Stimulated activated CD4-positive, alpha-beta T cell treated with anti-CD3 and anti-CD28 coated beads, Interleukin-4, amount 100 ng/mL, for 4 hours (primary cell): ENCODE results near the gene NR1D1.
A peak's percentile ranks its signal among the peaks of the same experiment; 100 is the strongest.

ENCODE experiments used
- DNase-seq, 2 experiments: peaks; one replicate each; pipeline ENCODE4 v3.0.0-alpha.2; 2020

Gene NR1D1

DNA sequence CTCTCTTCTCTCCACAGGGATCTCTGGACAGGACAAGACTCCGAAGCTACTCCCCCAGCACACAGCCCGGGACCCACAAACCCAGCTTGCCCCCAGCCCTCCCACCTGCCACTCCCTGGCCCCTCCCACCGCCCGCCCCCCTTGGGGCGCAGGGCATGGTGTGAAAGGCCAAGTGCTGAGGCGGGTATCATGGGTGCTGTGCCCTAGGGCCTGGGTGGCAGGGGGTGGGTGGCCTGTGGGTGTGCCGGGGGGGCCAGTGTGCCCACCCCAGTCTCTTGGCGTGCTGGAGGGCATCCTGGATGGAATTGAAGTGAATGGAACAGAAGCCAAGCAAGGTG lies 26.2 kb downstream of the NR1D1 start:
- no peak for DNase-seq

DNA sequence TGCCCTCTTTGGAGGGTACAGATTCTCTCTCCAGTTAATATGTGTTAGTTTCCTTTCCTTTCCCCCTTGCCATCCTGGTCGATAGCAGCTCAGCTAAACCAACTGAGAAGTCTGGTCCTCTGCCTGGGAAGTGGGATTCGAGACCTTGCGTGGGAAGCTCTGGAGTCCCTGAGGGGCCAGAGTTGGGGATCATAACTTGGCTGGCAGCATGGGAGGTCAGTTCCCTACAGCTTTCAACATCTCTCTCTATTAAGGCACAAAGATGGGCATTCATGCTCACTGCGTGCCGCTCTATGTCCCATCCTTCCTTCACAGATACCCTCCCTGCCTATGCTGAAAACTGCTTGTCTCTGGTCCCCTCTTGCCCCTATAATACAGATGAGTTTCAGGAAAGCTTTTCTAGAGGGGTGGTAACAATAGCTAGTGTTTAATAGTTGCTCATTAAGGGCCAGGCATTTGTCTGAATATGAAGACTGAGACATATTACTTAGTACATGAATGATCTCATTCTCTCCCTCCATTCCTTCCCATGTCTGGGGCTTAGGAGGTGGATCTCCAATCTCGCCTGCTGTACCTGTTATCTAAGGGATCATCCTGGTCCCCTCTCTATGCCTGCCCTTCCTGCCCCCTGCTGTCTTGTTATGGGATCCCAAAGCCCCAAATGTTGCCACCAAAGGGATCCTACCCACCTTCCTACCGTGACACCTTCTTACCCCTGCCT lies 26.8 kb downstream of the NR1D1 start:
- DNase-seq: no peak

- DNase-seq: no peak
Measured at GRCh38 chr17:40072735-40073346, 27.5 kb downstream of the NR1D1 start.

DNA sequence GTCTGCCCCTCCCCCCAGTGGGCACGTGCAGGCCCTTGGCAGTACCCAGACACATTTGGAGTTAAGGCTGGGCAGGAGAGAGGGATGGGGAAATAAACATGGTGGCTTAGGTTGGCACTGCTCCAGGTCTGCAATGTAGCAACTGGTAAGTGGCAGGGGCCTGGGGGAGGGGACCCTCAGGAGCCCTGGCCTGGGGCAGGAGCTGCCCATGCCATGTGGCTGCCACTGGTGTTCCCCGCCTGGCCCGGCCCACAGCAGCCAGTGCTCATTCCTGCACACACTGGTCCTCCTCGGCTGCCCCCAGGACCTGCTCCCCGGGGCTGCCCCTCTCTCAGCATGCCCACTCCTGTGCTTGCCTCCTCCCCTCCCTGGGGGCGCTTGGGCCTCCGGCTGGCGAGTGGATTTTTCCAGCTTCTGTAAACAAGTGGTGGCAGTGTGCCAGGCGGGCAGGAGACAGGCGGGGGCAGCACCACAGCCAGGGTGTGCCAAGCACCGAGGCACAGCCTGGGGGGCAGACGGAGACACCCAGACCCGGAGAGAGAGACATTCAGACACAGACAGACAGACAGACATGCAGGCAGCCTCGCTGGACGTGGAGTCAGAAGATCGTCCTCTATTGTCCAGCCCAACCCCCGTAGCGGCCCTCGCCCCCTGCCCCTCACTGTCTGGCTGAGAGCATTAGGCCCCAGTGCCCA lies 28.2 kb downstream of the NR1D1 start:
- DNase-seq: no peak

- no peak for DNase-seq
Measured at GRCh38 chr17:40071313-40072039, 28.9 kb downstream of the NR1D1 start.

GRCh38 chr17:40070709-40071312 lies 29.6 kb downstream of the NR1D1 start:
- DNase-seq: no peak

- DNase-seq: peak in 1 of 2 experiments; percentile 18
Measured at GRCh38 chr17:40069751-40070708, 30.4 kb downstream of the NR1D1 start.

- peak; percentile 81 to 90 for DNase-seq
Measured at GRCh38 chr17:40068917-40069750, 31.3 kb downstream of the NR1D1 start.

DNA sequence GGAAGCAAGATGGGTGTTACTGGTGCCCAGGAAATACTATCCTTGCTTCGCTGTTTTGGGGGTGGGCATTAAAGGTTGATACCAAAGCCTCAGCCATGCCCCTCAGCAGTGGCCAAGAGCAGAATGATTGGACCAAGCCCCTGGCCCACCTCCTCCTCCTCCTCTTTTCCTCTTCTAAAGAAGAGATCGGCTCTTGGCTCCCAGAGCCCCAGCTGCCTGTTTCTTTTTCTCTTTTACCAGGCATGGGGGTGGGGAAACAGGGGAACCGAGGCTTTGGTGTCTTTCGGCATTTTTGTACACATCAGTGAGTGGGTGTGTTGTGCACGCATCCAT lies 31.8 kb downstream of the NR1D1 start:
- DNase-seq: no peak

- DNase-seq: no peak
Measured at GRCh38 chr17:40068129-40068581, 32.2 kb downstream of the NR1D1 start.

DNA sequence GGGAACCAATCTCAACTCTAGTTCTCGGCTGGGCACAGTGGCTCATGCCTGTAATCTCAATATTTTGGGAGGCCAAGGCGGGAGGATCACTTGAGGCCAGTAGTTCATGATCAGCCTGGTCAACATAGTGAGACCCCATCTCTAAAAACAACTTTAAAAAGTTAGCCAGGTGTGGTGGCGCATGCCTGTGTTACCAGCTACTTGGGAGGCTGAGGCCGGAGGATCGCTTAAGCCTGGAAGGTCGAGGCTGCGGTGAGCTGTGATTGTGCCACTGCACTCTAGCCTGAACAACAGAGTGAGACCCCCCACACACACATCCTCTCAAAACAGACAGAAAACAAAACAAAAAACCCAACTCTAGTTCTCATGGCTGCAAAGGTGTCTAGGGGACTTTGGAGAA lies 32.7 kb downstream of the NR1D1 start:
- no peak for DNase-seq

GRCh38 chr17:40065769-40066510 lies 34.4 kb downstream of the NR1D1 start:
- no peak for DNase-seq

GRCh38 chr17:40064971-40065768 lies 35.2 kb downstream of the NR1D1 start:
- DNase-seq: no peak

DNA sequence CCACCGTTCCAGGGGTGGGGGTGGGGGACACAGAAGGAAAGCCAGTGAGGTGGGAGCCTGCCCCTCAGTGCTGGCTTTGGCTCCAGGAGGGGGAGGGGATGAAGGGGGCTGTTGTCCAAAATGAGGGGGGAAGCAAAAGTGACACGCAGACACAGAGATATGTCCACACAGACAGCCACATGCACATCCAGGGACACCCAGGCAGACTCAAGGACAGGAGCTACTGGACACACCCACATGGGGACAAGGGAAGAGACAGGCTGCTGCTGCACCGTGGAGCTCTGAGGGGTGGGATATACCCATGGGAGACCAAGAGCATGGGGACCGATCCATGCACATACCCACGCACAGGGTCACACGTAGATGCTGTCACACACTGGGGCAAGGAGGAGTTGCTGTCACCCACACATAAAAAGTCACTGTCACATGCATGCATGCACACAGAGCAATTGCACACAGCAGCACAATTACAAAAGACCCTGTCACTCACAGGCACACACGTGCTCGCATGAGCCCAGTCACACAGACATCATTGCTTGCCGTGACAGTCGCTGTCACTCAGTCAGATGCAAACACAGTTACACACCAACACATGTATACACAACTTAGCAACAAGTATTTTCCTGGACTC lies 36.4 kb downstream of the NR1D1 start:
- peak in 1 of 2 experiments; percentile 28 for DNase-seq

- DNase-seq: no peak
Measured at GRCh38 chr17:40063187-40063771, 37.1 kb downstream of the NR1D1 start.

GRCh38 chr17:40062329-40063186 lies 37.8 kb downstream of the NR1D1 start, which contains the start of gene THRA:
Gene THRA (plus strand): TSS chr17:40062965. CDS start chr17:40074489, 11,524 bp downstream.
- DNase-seq: peak; percentile 61 to 71

- DNase-seq: no peak
Measured at GRCh38 chr17:40061609-40062038, 38.8 kb downstream of the NR1D1 start.
